K562 (cell line): Measurements from ENCODE around the gene ELK1. TPM values are rescaled to one million over a fixed set of nuclear protein-coding genes. Genes with fewer than 3 reads are reported as not detected.

Experiments
- ADNP ChIP-seq: fragments of 200-800 bp; sonication (Bioruptor generic); IDR thresholded peaks from 2 replicates; pipeline ENCODE4 v1.6.1; 2016; ENCODE audit warnings: missing genetic modification characterization, missing compliant biosample characterization
- ARNT ChIP-seq, 2 experiments: fragments of 450-650 bp; IDR thresholded peaks; 2 replicates each; pipeline ENCODE4 v1.6.1; 2016; ENCODE audit warnings: mild to moderate bottlenecking in 1 of 2
- ETV5 ChIP-seq: sonication (generic); formaldehyde crosslinking; IDR thresholded peaks from 2 replicates; pipeline ENCODE4 v1.4.0; 2020; ENCODE audit warnings: low read depth, mild to moderate bottlenecking, missing genetic modification reagents
- FOXK1 ChIP-seq: sonication (generic); formaldehyde crosslinking; IDR thresholded peaks from 2 replicates; pipeline ENCODE4 v1.8.0; 2022; ENCODE audit warnings: missing genetic modification reagents, mild to moderate bottlenecking, borderline replicate concordance
- HDAC2 ChIP-seq: fragments of 450-650 bp; IDR thresholded peaks from 2 replicates; pipeline ENCODE4 v1.6.1; 2016; ENCODE audit warnings: mild to moderate bottlenecking
- MCM2 ChIP-seq: fragments of 450-650 bp; IDR thresholded peaks from 2 replicates; pipeline ENCODE4 v1.6.1; 2017; ENCODE audit warnings: low read depth, mild to moderate bottlenecking
- MEF2D ChIP-seq: conservative IDR thresholded peaks from 2 replicates; pipeline ENCODE4 v1.6.1; 2016; ENCODE audit warnings: low read depth, missing genetic modification characterization, missing compliant biosample characterization
- PPARD ChIP-seq: fragments of 250-450 bp; sonication (Bioruptor Pico); IDR thresholded peaks from 2 replicates; pipeline ENCODE4 v1.8.0; 2022; ENCODE audit warnings: inconsistent platforms, mild to moderate bottlenecking, moderate library complexity
- RCOR1 ChIP-seq, 2 experiments: IDR thresholded peaks; 2 replicates each; pipeline ENCODE4 v1.6.1; 2012; ENCODE audit warnings: low read depth in 2 of 2, low read length in 2 of 2, borderline replicate concordance in 1 of 2, improper control_type of control experiment in 1 of 2
- SMARCB1 ChIP-seq: IDR thresholded peaks from 2 replicates; pipeline ENCODE4 v1.6.1; 2011; ENCODE audit warnings: improper control_type of control experiment, low read depth; ENCODE audit not compliant: insufficient read length
- TCFL5 ChIP-seq: fragments of 250-450 bp; sonication (Bioruptor Pico); conservative IDR thresholded peaks from 2 replicates; pipeline ENCODE4 v1.6.1; 2021; ENCODE audit warnings: mild to moderate bottlenecking, moderate library complexity, matching md5 sums
- TEAD4 ChIP-seq, 2 experiments: sonication (generic) in 1 of 2; formaldehyde crosslinking in 1 of 2; IDR thresholded peaks; 2 replicates each; pipeline versions ENCODE4 v1.6.1 to v1.8.0; 2012 to 2022; ENCODE audit warnings: borderline replicate concordance in 1 of 2, inconsistent platforms in 1 of 2, low read length in 1 of 2, mild to moderate bottlenecking in 1 of 2, missing genetic modification reagents in 1 of 2
- ZFP30 ChIP-seq: fragments of 250-450 bp; sonication (Bioruptor Pico); IDR thresholded peaks from 2 replicates; pipeline ENCODE4 v1.8.0; 2022; ENCODE audit warnings: moderate library complexity, mild to moderate bottlenecking, inconsistent platforms, borderline replicate concordance
- ZNF232 ChIP-seq: sonication (generic); formaldehyde crosslinking; IDR thresholded peaks from 2 replicates; pipeline ENCODE4 v1.8.0; 2022; ENCODE audit warnings: mild to moderate bottlenecking, missing genetic modification reagents
- ZNF717 ChIP-seq: fragments of 250-450 bp; sonication (Bioruptor Pico); IDR thresholded peaks from 2 replicates; pipeline ENCODE4 v1.5.0; 2021
- ZNF77 ChIP-seq: fragments of 250-450 bp; sonication (Bioruptor Pico); IDR thresholded peaks from 2 replicates; pipeline ENCODE4 v1.5.0; 2020
- polyA plus RNA-seq, 8 experiments: library from polyadenylated mRNA; depleted of rRNA in 4 of 8; stranded (reverse) in 5 of 8; unstranded in 3 of 8; fragments of >200 nt; fragmentation: Nextera tagmentation in 2 of 8; fragmentation: Illumina TruSeq in 1 of 8; extraction: Ambion mirVana in 2 of 8; extraction: Trizol in 1 of 8; gene quantifications; 2 replicates each; pipeline versions ENCODE4 v1.2.1 to v1.2.3, GENCODE V29; 2011 to 2014; ENCODE audit warnings: inconsistent platforms in 1 of 8, missing spikeins in 1 of 8
- total RNA-seq, 7 experiments: library from RNA; depleted of rRNA in 6 of 7; stranded (reverse); fragments of >200 nt in 6 of 7; fragmentation: Illumina TruSeq in 2 of 7; extraction: Trizol in 2 of 7; gene quantifications; 2 replicates each; pipeline versions ENCODE4 v1.2.1 to v1.2.3, GENCODE V29; 2011 to 2021; ENCODE audit warnings: low replicate concordance in 1 of 7
- TF ChIP-seq, protein P1 (sequence below), 2 experiments: fragments of 250-450 bp in 1 of 2; fragments of 450-650 bp in 1 of 2; sonication (Bioruptor Pico) in 1 of 2; IDR thresholded peaks; 2 replicates each; pipeline versions ENCODE4 v1.6.1 to v1.8.0; 2016 to 2021; ENCODE audit warnings: mild to moderate bottlenecking in 2 of 2, moderate library complexity in 2 of 2, missing compliant biosample characterization in 1 of 2, missing genetic modification characterization in 1 of 2
- TF ChIP-seq, protein P2 (sequence below): fragments of 450-650 bp; formaldehyde crosslinking; IDR thresholded peaks from 2 replicates; pipeline ENCODE4 v1.4.0; 2020; ENCODE audit warnings: mild to moderate bottlenecking, moderate library complexity
- TF ChIP-seq, protein P3 (sequence below): sonication (generic); formaldehyde crosslinking; IDR thresholded peaks from 2 replicates; pipeline ENCODE4 v1.8.1; 2023; ENCODE audit warnings: mild to moderate bottlenecking, missing genetic modification reagents
- TF ChIP-seq, protein P4 (sequence below): fragments of 450-650 bp; IDR thresholded peaks from 2 replicates; pipeline ENCODE4 v1.6.1; 2017; ENCODE audit warnings: antibody characterized with exemption, mild to moderate bottlenecking

ELK1 gene
- total and polyA plus RNA-seq, 9 of the 15 experiments (the other 6 are each of a cell fraction or from before 2014, with no cell fraction given): 4.4 to 74.9 (median 26.5) TPM

DNA sequence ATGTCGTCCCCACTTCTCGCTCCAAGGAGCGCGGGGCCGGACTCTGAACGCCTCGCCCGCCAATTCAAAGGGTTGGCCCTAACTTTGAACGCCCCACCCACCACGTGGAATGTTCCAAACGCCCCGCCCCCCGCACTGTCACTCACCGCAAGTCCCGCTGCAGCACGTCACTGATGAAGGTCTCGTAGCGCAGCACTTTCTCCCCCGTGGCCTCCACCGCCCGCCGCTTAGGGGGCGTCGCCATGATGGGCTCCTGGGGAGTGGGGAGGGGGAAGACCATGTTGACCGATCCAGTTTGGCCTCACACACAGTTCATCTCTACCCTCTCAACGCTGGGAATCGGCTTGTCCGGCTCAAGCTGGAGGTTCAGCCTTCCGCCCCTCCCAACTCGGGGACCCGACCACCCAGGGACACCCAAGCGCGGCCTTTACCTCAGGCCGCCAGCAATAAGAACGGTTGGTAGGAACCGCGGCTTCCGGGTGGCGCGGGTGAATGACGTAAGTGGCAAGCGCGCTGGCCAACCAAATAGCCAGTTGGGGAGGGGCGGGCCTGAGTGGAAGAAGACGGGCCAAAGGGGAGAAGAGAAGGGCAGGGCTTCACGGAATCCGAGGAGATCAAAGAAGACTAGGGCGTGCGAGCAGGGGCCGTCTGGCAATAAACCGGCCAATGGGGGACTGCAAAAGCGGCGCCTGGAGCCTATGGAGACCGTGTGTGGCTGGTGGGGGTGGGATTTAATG, 8.5 kb upstream of the ELK1 start, which contains the start of gene UXT (continued):
- no peak; the same call in none of the 2 replicates for TF ChIP-seq HDAC2
- peak; percentile 8; the same call in 1 of the 2 replicates for TF ChIP-seq ADNP (tag)
- peak; percentile 10; the same call in 1 of the 2 replicates for TF ChIP-seq ETV5 (CRISPR knock-in tag)
- TF ChIP-seq, protein P1, sequence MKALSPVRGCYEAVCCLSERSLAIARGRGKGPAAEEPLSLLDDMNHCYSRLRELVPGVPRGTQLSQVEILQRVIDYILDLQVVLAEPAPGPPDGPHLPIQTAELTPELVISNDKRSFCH (CRISPR knock-in tag; IDR thresholded peaks at IDR 0.05): no peak
- TF ChIP-seq, protein P1 (tag; IDR thresholded peaks at IDR 0.05): no peak; the same call in 1 of the 2 replicates
- TF ChIP-seq PPARD: no peak
- no peak for TF ChIP-seq MCM2
- TF ChIP-seq TCFL5 (CRISPR knock-in tag): no peak
- no peak for TF ChIP-seq ZFP30 (CRISPR knock-in tag)
- peak; percentile 40; the same call in 1 of the 2 replicates for TF ChIP-seq MEF2D (tag)
- TF ChIP-seq ZNF77 (CRISPR knock-in tag): no peak
- TF ChIP-seq SMARCB1: no peak
- TF ChIP-seq RCOR1 (IDR thresholded peaks at IDR 0.05; ENCODE audit: borderline replicate concordance in 1 of 2, low read depth in 2 of 2, low read length in 2 of 2): peak in 1 of 2 experiments; percentile 41; a peak in 1 of 4 replicates
- TF ChIP-seq ARNT (IDR thresholded peaks at IDR 0.05): no peak
- TF ChIP-seq, protein P2, sequence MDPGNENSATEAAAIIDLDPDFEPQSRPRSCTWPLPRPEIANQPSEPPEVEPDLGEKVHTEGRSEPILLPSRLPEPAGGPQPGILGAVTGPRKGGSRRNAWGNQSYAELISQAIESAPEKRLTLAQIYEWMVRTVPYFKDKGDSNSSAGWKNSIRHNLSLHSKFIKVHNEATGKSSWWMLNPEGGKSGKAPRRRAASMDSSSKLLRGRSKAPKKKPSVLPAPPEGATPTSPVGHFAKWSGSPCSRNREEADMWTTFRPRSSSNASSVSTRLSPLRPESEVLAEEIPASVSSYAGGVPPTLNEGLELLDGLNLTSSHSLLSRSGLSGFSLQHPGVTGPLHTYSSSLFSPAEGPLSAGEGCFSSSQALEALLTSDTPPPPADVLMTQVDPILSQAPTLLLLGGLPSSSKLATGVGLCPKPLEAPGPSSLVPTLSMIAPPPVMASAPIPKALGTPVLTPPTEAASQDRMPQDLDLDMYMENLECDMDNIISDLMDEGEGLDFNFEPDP (CRISPR knock-in tag): no peak
- TF ChIP-seq TEAD4 (IDR thresholded peaks at IDR 0.05; ENCODE audit: low read length): peak; percentile 8; the same call in 1 of the 2 replicates
- no peak for TF ChIP-seq TEAD4 (CRISPR knock-in tag; IDR thresholded peaks at IDR 0.05; ENCODE audit: borderline replicate concordance)
- TF ChIP-seq ZNF232: no peak
- TF ChIP-seq, protein P3, sequence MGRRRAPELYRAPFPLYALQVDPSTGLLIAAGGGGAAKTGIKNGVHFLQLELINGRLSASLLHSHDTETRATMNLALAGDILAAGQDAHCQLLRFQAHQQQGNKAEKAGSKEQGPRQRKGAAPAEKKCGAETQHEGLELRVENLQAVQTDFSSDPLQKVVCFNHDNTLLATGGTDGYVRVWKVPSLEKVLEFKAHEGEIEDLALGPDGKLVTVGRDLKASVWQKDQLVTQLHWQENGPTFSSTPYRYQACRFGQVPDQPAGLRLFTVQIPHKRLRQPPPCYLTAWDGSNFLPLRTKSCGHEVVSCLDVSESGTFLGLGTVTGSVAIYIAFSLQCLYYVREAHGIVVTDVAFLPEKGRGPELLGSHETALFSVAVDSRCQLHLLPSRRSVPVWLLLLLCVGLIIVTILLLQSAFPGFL (CRISPR knock-in tag): no peak
- peak; percentile 89; the same call in 1 of the 2 replicates for TF ChIP-seq FOXK1 (CRISPR knock-in tag)
- TF ChIP-seq, protein P4, sequence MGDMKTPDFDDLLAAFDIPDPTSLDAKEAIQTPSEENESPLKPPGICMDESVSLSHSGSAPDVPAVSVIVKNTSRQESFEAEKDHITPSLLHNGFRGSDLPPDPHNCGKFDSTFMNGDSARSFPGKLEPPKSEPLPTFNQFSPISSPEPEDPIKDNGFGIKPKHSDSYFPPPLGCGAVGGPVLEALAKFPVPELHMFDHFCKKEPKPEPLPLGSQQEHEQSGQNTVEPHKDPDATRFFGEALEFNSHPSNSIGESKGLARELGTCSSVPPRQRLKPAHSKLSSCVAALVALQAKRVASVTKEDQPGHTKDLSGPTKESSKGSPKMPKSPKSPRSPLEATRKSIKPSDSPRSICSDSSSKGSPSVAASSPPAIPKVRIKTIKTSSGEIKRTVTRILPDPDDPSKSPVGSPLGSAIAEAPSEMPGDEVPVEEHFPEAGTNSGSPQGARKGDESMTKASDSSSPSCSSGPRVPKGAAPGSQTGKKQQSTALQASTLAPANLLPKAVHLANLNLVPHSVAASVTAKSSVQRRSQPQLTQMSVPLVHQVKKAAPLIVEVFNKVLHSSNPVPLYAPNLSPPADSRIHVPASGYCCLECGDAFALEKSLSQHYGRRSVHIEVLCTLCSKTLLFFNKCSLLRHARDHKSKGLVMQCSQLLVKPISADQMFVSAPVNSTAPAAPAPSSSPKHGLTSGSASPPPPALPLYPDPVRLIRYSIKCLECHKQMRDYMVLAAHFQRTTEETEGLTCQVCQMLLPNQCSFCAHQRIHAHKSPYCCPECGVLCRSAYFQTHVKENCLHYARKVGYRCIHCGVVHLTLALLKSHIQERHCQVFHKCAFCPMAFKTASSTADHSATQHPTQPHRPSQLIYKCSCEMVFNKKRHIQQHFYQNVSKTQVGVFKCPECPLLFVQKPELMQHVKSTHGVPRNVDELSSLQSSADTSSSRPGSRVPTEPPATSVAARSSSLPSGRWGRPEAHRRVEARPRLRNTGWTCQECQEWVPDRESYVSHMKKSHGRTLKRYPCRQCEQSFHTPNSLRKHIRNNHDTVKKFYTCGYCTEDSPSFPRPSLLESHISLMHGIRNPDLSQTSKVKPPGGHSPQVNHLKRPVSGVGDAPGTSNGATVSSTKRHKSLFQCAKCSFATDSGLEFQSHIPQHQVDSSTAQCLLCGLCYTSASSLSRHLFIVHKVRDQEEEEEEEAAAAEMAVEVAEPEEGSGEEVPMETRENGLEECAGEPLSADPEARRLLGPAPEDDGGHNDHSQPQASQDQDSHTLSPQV: no peak
- TF ChIP-seq ZNF717 (CRISPR knock-in tag): no peak
